DOHH2 (cell line): ENCODE measurements around the gene GARIN5B.

ENCODE experiments used
- H3F3A ChIP-seq: fragments of 200-600 bp; sonication (generic), shearing (Covaris generic); 2 replicates; pipeline ENCODE4 v1.6.0; 2016; ENCODE audit warnings: antibody characterized with exemption, mild to moderate bottlenecking; ENCODE audit not compliant: control insufficient read depth, insufficient read depth
- H3K27ac ChIP-seq: fragments of 200-600 bp; sonication (generic); 2 replicates; pipeline ENCODE4 v1.5.1; 2014; ENCODE audit warnings: low read depth, mild to moderate bottlenecking, low read length, moderate library complexity
- H3K27me3 ChIP-seq: fragments of 200-600 bp; sonication (generic); 2 replicates; pipeline ENCODE4 v1.6.1; 2014; ENCODE audit warnings: mild to moderate bottlenecking, low read length, mixed read lengths; ENCODE audit not compliant: control insufficient read depth
- H3K36me3 ChIP-seq: fragments of 200-600 bp; sonication (generic); 2 replicates; pipeline ENCODE4 v1.6.1; 2014; ENCODE audit warnings: mild to moderate bottlenecking, low read length, moderate library complexity, mixed read lengths; ENCODE audit not compliant: control insufficient read depth
- H3K4me1 ChIP-seq: fragments of 200-600 bp; sonication (generic); 2 replicates; pipeline ENCODE4 v1.6.1; 2014; ENCODE audit warnings: mild to moderate bottlenecking, low read length, mixed read lengths; ENCODE audit not compliant: control insufficient read depth
- H3K4me2 ChIP-seq: fragments of 200-600 bp; sonication (generic); 2 replicates; pipeline ENCODE4 v1.6.0; 2014; ENCODE audit warnings: mild to moderate bottlenecking, low read length, moderate library complexity
- H3K4me3 ChIP-seq: fragments of 200-600 bp; sonication (generic); 2 replicates; pipeline ENCODE4 v1.5.1; 2014; ENCODE audit warnings: mild to moderate bottlenecking, low read length, mixed read lengths
- H3K79me2 ChIP-seq: fragments of 200-600 bp; sonication (generic); 2 replicates; pipeline ENCODE4 v1.6.1; 2014; ENCODE audit warnings: mild to moderate bottlenecking, low read length, mixed read lengths; ENCODE audit not compliant: control insufficient read depth
- H3K9me2 ChIP-seq: fragments of 200-600 bp; sonication (generic); replicated peaks from 2 replicates; pipeline ENCODE4 v1.6.1; 2014; ENCODE audit warnings: mild to moderate bottlenecking, low read length, mixed read lengths; ENCODE audit not compliant: control insufficient read depth
- H3K9me3 ChIP-seq: fragments of 200-600 bp; sonication (generic); 2 replicates; pipeline ENCODE4 v1.6.1; 2014; ENCODE audit warnings: antibody characterized with exemption, low read length, mixed read lengths; ENCODE audit not compliant: control insufficient read depth, insufficient read depth
- H4K20me1 ChIP-seq: fragments of 200-600 bp; sonication (generic); 2 replicates; pipeline ENCODE4 v1.6.0; 2014; ENCODE audit warnings: low read depth, mild to moderate bottlenecking, antibody characterized with exemption, low read length, moderate library complexity; ENCODE audit not compliant: control insufficient read depth, insufficient read depth
- CTCF ChIP-seq: fragments of 200-600 bp; sonication (generic); IDR thresholded peaks from one replicate; pipeline ENCODE4 v1.5.1; 2014; ENCODE audit warnings: antibody characterized with exemption, mild to moderate bottlenecking, low read depth, low read length; ENCODE audit not compliant: poor library complexity, severe bottlenecking
- EZH2phosphoT487 ChIP-seq: fragments of 200-600 bp; sonication (generic); IDR thresholded peaks from 2 replicates; pipeline ENCODE4 v1.6.1; 2017; ENCODE audit warnings: borderline replicate concordance, mild to moderate bottlenecking, antibody characterized with exemption, low read length, moderate library complexity, mixed read lengths

GARIN5B gene

GRCh38 chr19:55325172-55325571, 37.9 kb downstream of the GARIN5B start, which contains the start of gene TMEM150B:
Gene TMEM150B, minus strand, starts transcription at chr19:55325341. Its CDS starts 4,305 bp downstream, at chr19:55321036.
- Histone ChIP-seq H3K4me2 (no peak within 1 kb of the TSS), H3K9me2 (no peaks in the 10 kb centered on the region), H3K27ac (no peak within 1 kb of the TSS), H3K9me3 (no peaks in the 10 kb centered on the region), H3K79me2 (no peaks in the 10 kb centered on the region), H4K20me1 (no peaks in the 10 kb centered on the region), H3F3A (no peaks in the 10 kb centered on the region), H3K27me3 (peaks cover 16% of the 10 kb centered on the region; the same call in 1 of the 2 replicates), H3K4me3 (no peak within 1 kb of the TSS), H3K4me1 (no peaks in the 10 kb centered on the region), H3K36me3 (no peaks in the 10 kb centered on the region)
- TF ChIP-seq CTCF = no peak
- no peak for TF ChIP-seq EZH2phosphoT487

- no peak overlapping the region for H3K4me2 ChIP-seq
- no peaks in the 10 kb centered on the region for H3K79me2 ChIP-seq
- H3K27me3 ChIP-seq = peaks cover 16% of the 10 kb centered on the region; the same call in 1 of the 2 replicates
- H3K9me3 ChIP-seq = no peaks in the 10 kb centered on the region
- no peaks in the 10 kb centered on the region for H4K20me1 ChIP-seq
- H3K9me2 ChIP-seq = no peaks in the 10 kb centered on the region
- H3K36me3 ChIP-seq = no peaks in the 10 kb centered on the region
- H3K4me3 ChIP-seq = no peak overlapping the region
- H3F3A ChIP-seq = no peaks in the 10 kb centered on the region
- H3K4me1 ChIP-seq = no peaks in the 10 kb centered on the region
- TF ChIP-seq CTCF (no peak), EZH2phosphoT487 (no peak)
- H3K27ac ChIP-seq = no peak overlapping the region
Measured at GRCh38 chr19:55324662-55325061, 38.4 kb downstream of the GARIN5B start.

- H3F3A ChIP-seq = no peaks in the 10 kb centered on the region
- H3K9me3 ChIP-seq = no peaks in the 10 kb centered on the region
- no peak for TF ChIP-seq CTCF
- no peak for TF ChIP-seq EZH2phosphoT487
- H3K4me3 ChIP-seq = no peak overlapping the region
- H4K20me1 ChIP-seq = no peaks in the 10 kb centered on the region
- no peaks in the 10 kb centered on the region for H3K79me2 ChIP-seq
- H3K4me2 ChIP-seq = no peak overlapping the region
- H3K27ac ChIP-seq = no peak overlapping the region
- peaks cover 16% of the 10 kb centered on the region; the same call in 1 of the 2 replicates for H3K27me3 ChIP-seq
- no peaks in the 10 kb centered on the region for H3K4me1 ChIP-seq
- no peaks in the 10 kb centered on the region for H3K36me3 ChIP-seq
- H3K9me2 ChIP-seq = no peaks in the 10 kb centered on the region
Measured at GRCh38 chr19:55322204-55322885, 40.7 kb downstream of the GARIN5B start.
